CD1c-positive myeloid dendritic cell (primary cell): ENCODE measurements around the gene CCDC50.

Experiments
- DNase-seq: peaks from one replicate; pipeline ENCODE4 v3.0.0-alpha.2; 2016; ENCODE audit errors: extremely low spot score

Gene CCDC50

GRCh38 chr3:191379446-191379845, 50.3 kb downstream of the CCDC50 start:
- DNase-seq: no peak

DNA sequence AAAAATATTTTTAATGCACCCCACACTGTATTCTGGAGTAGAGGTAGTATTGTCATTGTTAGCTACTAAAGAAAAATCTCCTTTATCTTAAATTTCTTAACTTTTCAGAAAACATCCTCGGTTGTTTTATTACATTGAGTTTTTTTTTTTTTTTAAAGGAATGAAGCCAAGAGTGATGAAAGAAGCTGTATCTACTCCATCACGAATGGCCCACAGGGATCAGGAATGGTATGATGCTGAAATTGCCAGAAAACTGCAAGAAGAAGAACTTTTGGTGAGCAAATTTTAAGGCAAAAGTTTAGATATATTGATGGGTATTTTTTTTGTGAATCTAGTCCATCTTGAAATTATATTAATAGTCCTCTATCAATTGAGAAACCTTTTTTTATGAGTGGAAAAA, 50.8 kb downstream of the CCDC50 start:
- no peak for DNase-seq

- DNase-seq: no peak
Observed at GRCh38 chr3:191381303-191381702, 52.1 kb downstream of the CCDC50 start.

- no peak for DNase-seq
Observed at GRCh38 chr3:191382661-191383060, 53.5 kb downstream of the CCDC50 start.

- DNase-seq: no peak
Observed at GRCh38 chr3:191383124-191383523, 53.9 kb downstream of the CCDC50 start.

- DNase-seq: no peak
Observed at GRCh38 chr3:191385101-191385500, 55.9 kb downstream of the CCDC50 start.

DNA sequence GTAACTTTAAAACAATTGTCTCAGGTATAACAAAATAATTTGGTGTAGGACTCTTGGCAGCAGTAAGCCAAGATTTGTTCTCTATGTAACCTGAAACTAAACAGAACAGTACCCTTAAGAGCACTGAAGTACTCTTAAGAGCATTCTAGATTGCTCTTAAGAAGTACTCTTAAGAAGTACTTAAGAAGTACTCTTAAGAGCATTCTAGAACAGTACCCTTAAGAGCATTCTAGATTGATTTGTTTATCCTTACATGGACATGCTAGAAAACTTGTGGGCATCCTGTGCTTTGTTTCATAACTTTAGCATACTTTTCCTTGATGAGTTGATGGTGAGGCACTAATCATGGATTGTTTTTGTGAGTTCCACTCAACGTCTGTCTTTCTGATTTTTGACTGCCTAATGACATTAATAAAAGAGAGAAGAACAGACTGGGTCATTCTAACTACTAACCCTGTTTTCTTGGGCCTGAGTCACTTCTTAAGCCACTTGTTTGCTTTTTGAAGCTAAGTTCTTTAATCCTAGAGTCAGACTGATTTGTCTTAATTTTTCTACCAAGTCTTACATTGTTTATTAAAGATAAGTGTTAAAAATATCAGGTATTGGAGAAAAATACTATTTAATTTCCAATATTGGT, 58.4 kb downstream of the CCDC50 start:
- no peak for DNase-seq

DNA sequence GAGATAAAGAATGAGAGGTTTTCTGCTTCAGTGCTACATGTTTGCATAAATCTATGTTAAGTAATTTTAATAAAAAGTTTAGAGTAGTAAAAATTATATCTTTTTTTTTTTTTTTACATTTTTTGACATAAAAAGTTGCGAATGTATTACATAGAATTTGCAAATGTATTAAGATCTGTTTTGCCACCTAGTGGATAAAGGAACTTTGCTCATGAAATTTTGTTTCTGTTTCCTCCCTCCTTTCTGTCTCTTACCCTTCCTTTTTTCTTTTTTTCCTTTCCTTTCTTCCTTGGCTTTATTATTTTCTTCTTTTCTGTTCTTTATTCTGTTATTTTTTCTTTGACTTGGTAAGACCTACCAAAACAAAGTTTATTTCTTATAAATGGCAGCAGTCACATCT, 59.6 kb downstream of the CCDC50 start:
- no peak for DNase-seq

- DNase-seq: no peak
Observed at GRCh38 chr3:191390580-191390979, 61.4 kb downstream of the CCDC50 start.

GRCh38 chr3:191391861-191392808, 62.9 kb downstream of the CCDC50 start:
- DNase-seq: no peak

DNA sequence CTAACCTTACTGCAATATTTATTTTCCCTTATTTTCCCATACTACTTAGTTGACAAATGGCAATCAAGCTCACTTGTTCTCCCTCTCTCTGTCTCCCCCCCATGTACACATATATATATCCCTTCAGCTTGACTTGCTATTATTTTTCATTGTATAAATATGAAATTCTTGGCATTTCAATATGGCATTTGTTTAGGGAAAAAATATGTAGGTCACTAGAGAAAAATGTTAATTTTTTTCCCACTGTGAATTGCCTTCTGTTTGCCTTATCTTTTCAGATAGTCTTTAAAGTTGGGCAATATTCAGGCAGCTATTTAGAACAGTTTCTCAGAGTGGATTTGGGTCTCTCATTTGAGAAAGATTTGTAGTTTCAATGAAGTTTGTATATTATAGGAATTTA, 64.0 kb downstream of the CCDC50 start:
- no peak for DNase-seq

GRCh38 chr3:191397771-191398170, 68.6 kb downstream of the CCDC50 start:
- DNase-seq: no peak

DNA sequence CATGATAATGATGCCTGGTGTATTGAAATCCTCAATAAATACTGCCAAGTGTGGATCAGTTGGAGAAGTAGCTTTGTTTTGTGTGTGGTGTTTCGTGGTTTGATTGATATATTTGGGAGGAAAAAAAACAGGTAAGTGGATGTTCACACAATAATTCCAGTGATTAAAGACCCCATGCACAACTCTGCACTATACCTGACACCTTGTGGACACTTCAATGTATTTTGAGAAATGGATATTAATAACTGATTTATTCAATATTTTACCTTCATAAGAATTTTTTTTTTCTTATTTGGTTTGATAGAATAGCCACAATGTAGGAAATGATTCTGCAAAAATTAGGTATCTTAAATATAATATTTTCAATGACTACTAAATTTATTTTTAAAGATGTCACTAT, 69.4 kb downstream of the CCDC50 start:
- DNase-seq: no peak

DNA sequence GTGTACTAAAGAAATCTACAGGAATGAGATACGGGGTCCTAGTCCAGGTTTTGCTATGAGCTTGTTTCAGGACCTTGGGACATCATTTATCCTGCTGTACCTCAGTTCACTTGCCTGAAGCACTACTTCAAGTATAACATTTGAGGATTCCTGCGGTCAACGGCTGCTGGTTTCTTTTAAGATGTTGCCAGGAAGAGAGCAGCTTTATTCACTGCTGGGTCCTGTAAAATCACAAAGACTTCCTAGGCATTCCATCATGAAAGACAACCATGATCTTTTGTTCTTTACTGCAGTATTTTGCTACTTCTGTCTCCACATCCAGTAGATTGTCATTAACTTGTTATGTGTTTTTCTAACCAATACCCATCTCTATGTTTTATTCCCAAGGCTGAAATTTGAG, 70.7 kb downstream of the CCDC50 start:
- DNase-seq: no peak

DNA sequence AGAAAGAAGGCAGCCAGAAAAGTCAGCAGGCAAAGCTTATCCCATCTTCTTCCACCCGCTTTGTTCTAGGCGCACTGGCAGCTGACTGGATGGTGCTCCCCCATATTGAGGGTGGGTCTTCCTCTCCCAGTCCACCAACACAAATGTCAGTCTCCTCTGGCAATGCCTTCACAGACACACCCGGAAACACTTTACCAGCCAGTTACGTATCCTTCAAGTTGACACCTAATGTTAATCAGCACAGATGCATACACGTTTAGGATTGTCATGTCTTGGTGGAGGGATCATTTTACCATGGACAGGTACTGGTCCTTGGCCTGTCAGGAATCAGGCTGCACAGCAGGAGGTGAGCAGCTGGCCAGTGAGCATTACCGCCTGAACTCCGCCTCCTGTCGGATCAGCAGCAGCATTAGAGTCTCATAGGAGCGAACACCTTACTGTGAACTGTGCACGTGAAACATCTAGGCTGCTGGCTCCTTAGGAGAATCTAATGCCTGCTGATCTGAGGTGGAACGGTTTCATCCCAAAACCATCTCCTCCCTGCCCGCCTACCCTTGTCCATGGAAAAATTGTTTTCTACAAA, 72.7 kb downstream of the CCDC50 start:
- DNase-seq: no peak

DNA sequence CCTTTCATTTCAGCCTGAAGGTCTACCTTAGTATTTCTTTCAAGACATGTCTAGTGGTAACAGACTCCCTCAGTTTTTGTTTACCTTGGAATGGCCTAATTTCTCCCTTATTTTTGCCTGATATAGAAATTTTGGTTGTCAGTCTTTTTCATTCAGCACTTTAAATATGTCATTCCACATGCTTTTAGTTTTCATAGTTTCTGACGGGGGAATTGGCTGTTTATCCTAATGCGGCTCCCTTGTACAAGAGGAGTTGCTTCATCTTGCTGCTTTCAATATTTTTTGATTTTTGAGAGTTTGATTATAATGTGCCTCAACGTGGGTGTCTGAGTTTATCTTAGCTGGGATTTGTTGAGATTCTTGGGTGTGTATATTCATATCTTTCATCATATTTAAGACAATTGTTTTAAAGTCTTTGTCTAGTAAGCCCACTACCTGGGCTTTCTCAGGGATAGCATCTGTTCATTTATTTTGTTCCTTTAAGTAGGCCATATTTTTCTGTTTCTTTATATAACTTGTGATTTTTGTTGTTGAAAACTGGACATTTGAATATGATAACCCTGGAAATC, 80.7 kb downstream of the CCDC50 start:
- DNase-seq: no peak

GRCh38 chr3:191412759-191413158, 83.6 kb downstream of the CCDC50 start:
- DNase-seq: no peak

DNA sequence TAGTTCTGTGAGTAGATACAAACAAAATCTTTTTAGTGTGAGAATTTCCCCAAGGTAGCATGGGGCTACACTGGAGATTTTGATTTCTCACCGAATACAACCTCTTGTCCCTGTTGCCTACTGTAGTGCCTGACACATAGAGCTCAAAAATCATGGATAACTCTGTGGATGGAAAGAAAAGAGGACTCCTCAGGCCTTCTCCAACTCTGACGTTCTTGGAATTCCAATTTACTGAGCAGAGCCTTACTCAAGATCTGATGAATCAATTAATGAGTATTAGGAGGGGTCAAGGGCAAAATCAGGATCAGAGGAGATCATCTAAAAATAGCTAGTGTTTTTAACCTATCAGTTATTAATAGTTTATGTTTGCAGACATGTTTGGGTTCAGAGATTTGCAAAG, 85.1 kb downstream of the CCDC50 start:
- no peak for DNase-seq

DNA sequence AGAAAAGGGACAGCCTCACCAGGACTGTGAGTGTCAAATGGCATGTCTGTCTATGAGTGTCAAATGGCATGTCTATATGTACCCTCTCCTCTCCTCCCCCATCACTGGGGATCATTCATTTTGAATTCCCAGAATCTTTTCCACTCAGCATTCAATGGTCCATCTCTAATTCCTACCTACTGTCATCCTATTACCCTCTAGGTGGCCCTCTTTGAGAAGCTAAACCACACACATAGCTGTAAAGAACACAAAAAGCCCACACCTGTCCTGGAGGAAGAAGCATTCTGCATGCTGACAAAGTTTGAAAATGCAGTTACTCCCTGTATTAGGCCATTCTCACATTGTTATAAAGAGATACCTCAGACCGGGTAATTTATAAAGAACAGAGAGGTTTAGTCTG, 85.5 kb downstream of the CCDC50 start:
- DNase-seq: no peak

DNA sequence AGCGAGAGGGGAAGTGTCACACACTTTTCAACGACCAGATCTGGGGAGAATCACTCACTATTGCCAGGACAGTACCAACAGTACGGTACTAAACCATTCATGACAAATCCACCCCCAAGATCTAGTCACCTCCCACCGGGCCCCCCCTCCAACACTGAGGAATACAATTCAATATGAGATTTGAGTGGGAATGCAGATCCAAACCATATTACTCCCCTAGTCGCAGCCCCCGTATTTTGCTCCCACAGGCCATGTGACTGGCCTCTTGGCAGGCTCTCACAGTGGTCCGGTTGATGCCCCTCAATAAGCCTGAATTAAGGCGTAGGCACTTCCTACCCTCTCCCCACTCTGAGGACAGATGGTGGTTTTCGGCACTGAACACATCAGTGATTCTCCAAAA, 86.4 kb downstream of the CCDC50 start:
- no peak for DNase-seq

DNA sequence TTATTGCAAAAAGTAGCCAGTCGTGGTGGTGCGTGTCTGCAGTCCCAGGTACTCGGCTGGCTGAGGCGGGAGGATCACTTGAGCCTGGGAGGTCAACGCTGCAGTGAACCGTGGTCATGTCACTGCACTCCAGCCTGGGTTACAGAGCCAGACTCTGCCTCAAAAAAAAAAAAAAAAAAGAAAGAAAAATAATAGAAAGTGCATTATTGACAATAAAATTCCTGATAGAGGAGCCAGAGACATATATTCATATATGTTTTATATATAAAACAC, 88.2 kb downstream of the CCDC50 start:
- no peak for DNase-seq

DNA sequence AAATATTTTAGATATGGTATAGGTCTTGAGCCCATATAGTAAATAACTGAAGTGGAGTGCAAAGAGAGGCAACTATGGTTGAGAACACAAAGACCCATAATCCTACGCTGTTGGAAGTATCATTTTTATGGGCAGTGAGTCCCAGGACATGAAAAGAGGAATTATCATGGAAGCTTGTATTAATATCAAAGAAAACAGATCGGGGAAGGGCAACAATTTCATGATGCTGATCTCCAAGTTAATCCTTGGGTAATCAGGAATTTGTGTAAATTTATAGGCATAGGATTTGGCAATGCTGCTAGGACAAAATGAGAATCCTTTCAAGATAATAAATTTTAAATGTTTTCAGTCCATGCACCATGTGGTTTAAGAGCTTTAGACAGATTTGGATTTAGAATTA, 91.6 kb downstream of the CCDC50 start:
- no peak for DNase-seq

DNA sequence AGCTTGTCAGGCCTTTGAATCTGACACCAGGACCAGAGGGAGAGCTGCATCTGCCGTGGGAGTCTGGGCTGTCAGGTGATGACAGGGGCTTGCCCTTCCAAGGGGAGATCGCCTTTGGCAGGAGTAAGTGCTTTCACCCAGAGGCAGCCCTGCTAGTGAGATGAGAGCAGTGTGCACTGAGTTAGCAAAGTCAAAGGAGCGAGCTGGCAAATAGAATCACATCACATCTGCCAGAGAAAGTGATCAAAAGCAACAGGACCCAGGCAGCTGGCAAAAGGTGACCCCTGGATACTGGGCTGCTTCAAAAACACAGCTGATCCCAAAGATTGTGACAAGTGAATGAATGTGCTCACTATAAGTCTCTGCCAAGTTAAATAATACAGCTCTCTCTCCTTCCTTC, 95.7 kb downstream of the CCDC50 start:
- DNase-seq: no peak
